ENCODE data around the gene ARIH2.
"Not testable (repeated sequence)": the region's sequence is repeated elsewhere in the genome, so short reads cannot be mapped to it uniquely, and the experiment has no call there.

The ARIH2 gene

DNA sequence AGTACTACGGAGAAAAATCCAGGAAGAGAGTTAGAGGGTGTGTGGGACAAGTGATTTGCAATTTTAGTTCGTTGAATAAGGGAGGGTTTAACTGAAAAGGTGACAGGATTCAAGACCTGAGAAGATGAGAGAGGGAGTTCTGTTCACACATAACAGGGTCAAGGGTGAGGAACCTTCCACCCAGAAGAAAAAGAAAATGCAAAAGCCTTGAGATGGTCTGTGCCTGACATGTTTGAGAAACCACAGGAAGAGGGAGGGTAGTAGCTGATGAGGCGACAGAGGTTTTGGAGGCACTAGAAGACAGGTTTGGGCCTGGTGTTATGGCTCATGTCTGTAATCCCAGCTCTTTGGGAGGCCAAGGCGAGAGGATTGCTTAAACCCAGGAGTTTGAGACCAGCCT, 19.4 kb upstream of the ARIH2 start:
- H3K9ac ChIP-seq (ENCODE audit: low read length) = peak overlapping the region; percentile 67; the same call in 1 of the 2 replicates
- no peaks in the 10 kb centered on the region for H4K20me1 ChIP-seq (ENCODE audit: low read depth, low read length)
- no peaks in the 10 kb centered on the region for H3K9me2 ChIP-seq (replicated peaks; ENCODE audit: insufficient read depth, low read length)
- H3K4me3 ChIP-seq (ENCODE audit: insufficient read depth, low read length, poor library complexity, severe bottlenecking) = peak overlapping the region; percentile 84
- H3K27me3 ChIP-seq (ENCODE audit: low read length) = no peaks in the 10 kb centered on the region
- TF ChIP-seq EZH2phosphoT487 (conservative IDR thresholded peaks at IDR 0.05; ENCODE audit: low read length) = no peak
- TF ChIP-seq, protein P1, sequence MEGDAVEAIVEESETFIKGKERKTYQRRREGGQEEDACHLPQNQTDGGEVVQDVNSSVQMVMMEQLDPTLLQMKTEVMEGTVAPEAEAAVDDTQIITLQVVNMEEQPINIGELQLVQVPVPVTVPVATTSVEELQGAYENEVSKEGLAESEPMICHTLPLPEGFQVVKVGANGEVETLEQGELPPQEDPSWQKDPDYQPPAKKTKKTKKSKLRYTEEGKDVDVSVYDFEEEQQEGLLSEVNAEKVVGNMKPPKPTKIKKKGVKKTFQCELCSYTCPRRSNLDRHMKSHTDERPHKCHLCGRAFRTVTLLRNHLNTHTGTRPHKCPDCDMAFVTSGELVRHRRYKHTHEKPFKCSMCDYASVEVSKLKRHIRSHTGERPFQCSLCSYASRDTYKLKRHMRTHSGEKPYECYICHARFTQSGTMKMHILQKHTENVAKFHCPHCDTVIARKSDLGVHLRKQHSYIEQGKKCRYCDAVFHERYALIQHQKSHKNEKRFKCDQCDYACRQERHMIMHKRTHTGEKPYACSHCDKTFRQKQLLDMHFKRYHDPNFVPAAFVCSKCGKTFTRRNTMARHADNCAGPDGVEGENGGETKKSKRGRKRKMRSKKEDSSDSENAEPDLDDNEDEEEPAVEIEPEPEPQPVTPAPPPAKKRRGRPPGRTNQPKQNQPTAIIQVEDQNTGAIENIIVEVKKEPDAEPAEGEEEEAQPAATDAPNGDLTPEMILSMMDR (IDR thresholded peaks at IDR 0.05; ENCODE audit: insufficient read depth, low read length, poor library complexity, severe bottlenecking) = no peak
- H3K27ac ChIP-seq (ENCODE audit: low read depth, low read length) = peak overlapping the region; percentile 29
- no peaks in the 10 kb centered on the region for H3K36me3 ChIP-seq (ENCODE audit: low read length)
- H3K4me2 ChIP-seq (ENCODE audit: low read depth, low read length, poor library complexity, severe bottlenecking) = peak overlapping the region; percentile 86
- peak overlapping the region; percentile 92 for H2AFZ ChIP-seq (ENCODE audit: low read depth, low read length, severe bottlenecking)
- H3K79me2 ChIP-seq (ENCODE audit: insufficient read depth, low read length) = peaks cover 7% of the 10 kb centered on the region; the same call in 1 of the 2 replicates
- H3K9me3 ChIP-seq (ENCODE audit: insufficient read depth, low read length) = no peaks in the 10 kb centered on the region
- H3F3A ChIP-seq (ENCODE audit: insufficient read depth) = peaks cover 10% of the 10 kb centered on the region; the same call in 1 of the 2 replicates

DNA sequence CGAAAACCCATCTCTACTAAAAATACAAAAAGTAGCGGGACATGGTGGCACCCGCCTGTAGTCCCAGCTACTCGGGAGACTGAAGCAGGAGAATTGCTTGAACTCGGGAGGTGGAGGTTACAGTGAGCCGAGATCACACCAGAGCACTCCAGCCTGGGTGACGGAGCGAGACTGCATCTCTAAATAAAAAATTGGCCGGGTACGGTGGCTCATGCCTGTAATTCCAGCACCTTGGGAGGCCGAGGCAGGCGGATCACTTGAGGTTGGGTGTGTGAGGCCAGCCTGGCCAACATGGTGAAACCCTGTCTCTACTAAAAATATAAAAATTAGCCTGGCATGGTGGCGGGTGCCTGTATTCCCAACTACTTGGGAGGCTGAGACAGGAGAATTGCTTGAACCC, 11.6 kb upstream of the ARIH2 start:
- not testable (repeated sequence) for H3K4me3 ChIP-seq (ENCODE audit: insufficient read depth, low read length, poor library complexity, severe bottlenecking); H3K9ac ChIP-seq (ENCODE audit: low read length); H3F3A ChIP-seq (ENCODE audit: insufficient read depth); H3K9me3 ChIP-seq (ENCODE audit: insufficient read depth, low read length); H3K4me2 ChIP-seq (ENCODE audit: low read depth, low read length, poor library complexity, severe bottlenecking); H3K36me3 ChIP-seq (ENCODE audit: low read length); H3K79me2 ChIP-seq (ENCODE audit: insufficient read depth, low read length); H3K9me2 ChIP-seq (replicated peaks; ENCODE audit: insufficient read depth, low read length); H3K27me3 ChIP-seq (ENCODE audit: low read length); H2AFZ ChIP-seq (ENCODE audit: low read depth, low read length, severe bottlenecking); H3K27ac ChIP-seq (ENCODE audit: low read depth, low read length); H4K20me1 ChIP-seq (ENCODE audit: low read depth, low read length)

DNA sequence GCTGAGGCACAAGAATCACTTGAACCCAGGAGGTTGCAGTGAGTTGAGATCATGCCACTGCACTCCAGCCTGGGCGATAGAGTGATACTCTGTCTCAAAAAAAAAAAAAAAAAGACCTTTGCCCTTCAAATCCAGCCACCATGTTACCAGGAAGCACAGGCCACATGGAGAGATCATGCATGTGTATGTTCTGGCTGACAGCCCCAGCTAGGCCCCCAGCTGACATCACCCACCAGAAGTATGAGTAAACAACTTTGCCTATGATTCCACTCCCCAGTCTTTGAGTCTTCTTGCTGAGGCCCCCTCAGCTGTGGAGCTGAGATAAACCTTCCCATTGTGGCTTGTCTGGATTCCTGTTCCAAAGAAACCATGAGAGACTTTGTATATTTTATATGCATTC, 3.3 kb upstream of the ARIH2 start:
- Histone ChIP-seq H3K9ac (ENCODE audit: low read length) (no peak overlapping the region), H3F3A (ENCODE audit: insufficient read depth) (peaks cover 13% of the 10 kb centered on the region), H2AFZ (ENCODE audit: low read depth, low read length, severe bottlenecking) (no peak overlapping the region), H3K9me2 (replicated peaks; ENCODE audit: insufficient read depth, low read length) (no peaks in the 10 kb centered on the region), H3K79me2 (ENCODE audit: insufficient read depth, low read length) (peaks cover 15% of the 10 kb centered on the region), H3K4me2 (ENCODE audit: low read depth, low read length, poor library complexity, severe bottlenecking) (no peak overlapping the region), H4K20me1 (ENCODE audit: low read depth, low read length) (no peaks in the 10 kb centered on the region), H3K27me3 (ENCODE audit: low read length) (no peaks in the 10 kb centered on the region), H3K4me3 (ENCODE audit: insufficient read depth, low read length, poor library complexity, severe bottlenecking) (no peak overlapping the region), H3K36me3 (ENCODE audit: low read length) (no peaks in the 10 kb centered on the region), H3K9me3 (ENCODE audit: insufficient read depth, low read length) (no peaks in the 10 kb centered on the region), H3K27ac (ENCODE audit: low read depth, low read length) (no peak overlapping the region)
- TF ChIP-seq EZH2phosphoT487 (conservative IDR thresholded peaks at IDR 0.05; ENCODE audit: low read length) = no peak
- TF ChIP-seq, protein P1 (IDR thresholded peaks at IDR 0.05; ENCODE audit: insufficient read depth, low read length, poor library complexity, severe bottlenecking) = no peak

- Histone ChIP-seq H3K9me2 (replicated peaks; ENCODE audit: insufficient read depth, low read length) (no peaks in the 10 kb centered on the region), H3K4me2 (ENCODE audit: low read depth, low read length, poor library complexity, severe bottlenecking) (peak overlapping the region; percentile 98), H3K9ac (ENCODE audit: low read length) (peak overlapping the region; percentile 93), H3K27ac (ENCODE audit: low read depth, low read length) (peak overlapping the region; percentile 88), H3K4me3 (ENCODE audit: insufficient read depth, low read length, poor library complexity, severe bottlenecking) (peak overlapping the region; percentile 78), H3K27me3 (ENCODE audit: low read length) (no peaks in the 10 kb centered on the region), H4K20me1 (ENCODE audit: low read depth, low read length) (0 out of 2 replicates have a peak, but pooled peaks cover 6% of the 10 kb centered on the region), H2AFZ (ENCODE audit: low read depth, low read length, severe bottlenecking) (peak overlapping the region; percentile 36), H3F3A (ENCODE audit: insufficient read depth) (peaks cover 17% of the 10 kb centered on the region), H3K36me3 (ENCODE audit: low read length) (peaks cover 12% of the 10 kb centered on the region; the same call in 1 of the 2 replicates), H3K9me3 (ENCODE audit: insufficient read depth, low read length) (no peaks in the 10 kb centered on the region), H3K79me2 (ENCODE audit: insufficient read depth, low read length) (peaks cover 55% of the 10 kb centered on the region)
- TF ChIP-seq EZH2phosphoT487 (conservative IDR thresholded peaks at IDR 0.05; ENCODE audit: low read length) = no peak
- TF ChIP-seq, protein P1 (IDR thresholded peaks at IDR 0.05; ENCODE audit: insufficient read depth, low read length, poor library complexity, severe bottlenecking) = no peak
Observed at GRCh38 chr3:48919215-48920138, 835 bp downstream of the ARIH2 start.
